Tibial nerve (tissue), 3 donors: ENCODE results near the gene EDAR.

ENCODE experiments used
- CTCF ChIP-seq, 5 experiments: fragments of 200-600 bp in 3 of 5; fragments of 450-650 bp in 2 of 5; sonication (generic) in 3 of 5; IDR thresholded peaks; one replicate each; pipeline ENCODE4 v1.5.1; 2016 to 2019; ENCODE audit warnings: antibody characterized with exemption in 5 of 5, mild to moderate bottlenecking in 3 of 5, moderate library complexity in 2 of 5
- POLR2A ChIP-seq, 2 donors: fragments of 450-650 bp; IDR thresholded peaks; one replicate each; pipeline ENCODE4 v1.6.1; 2017; ENCODE audit warnings: antibody characterized with exemption in 2 of 2, mild to moderate bottlenecking in 2 of 2, moderate library complexity in 2 of 2

DNA sequence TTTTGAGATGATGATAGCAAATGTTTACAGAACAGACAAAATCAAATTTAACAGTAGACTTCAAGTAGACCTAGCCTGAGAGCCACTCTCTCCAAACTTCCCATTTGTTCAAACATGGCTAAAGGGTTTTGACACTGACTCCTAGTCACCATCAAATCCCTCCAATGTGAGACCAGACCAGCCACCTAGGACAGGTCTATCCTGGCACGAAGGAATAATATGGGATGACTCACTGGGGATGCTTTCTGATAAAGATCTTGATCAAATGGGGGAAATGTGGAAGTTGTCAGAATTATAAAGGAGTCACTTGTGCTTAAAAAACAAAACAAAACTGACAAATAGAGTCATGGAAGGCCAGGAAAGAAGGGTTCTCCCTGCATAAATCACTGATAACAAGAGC is 95.7 kb downstream of the EDAR start:
- TF ChIP-seq POLR2A (IDR thresholded peaks at IDR 0.05) (no peak), CTCF (IDR thresholded peaks at IDR 0.05) (no peak)
